SK-N-MC (cell line): ENCODE measurements around the gene KIAA1755.

Source experiments
- DNase-seq: peaks from one replicate; pipeline ENCODE4 v3.0.0-alpha.2; 2011; ENCODE audit warnings: low read depth, low spot score
- H3K27ac ChIP-seq: fragments of 200-600 bp; sonication (generic); 2 replicates; pipeline ENCODE4 v1.5.1; 2016; ENCODE audit warnings: mixed run types
- H3K36me3 ChIP-seq: fragments of 200-600 bp; sonication (generic); 2 replicates; pipeline ENCODE4 v1.6.1; 2017; ENCODE audit warnings: antibody characterized with exemption, low read length, mixed read lengths; ENCODE audit not compliant: insufficient read depth
- H3K4me3 ChIP-seq: fragments of 200-600 bp; sonication (generic); 2 replicates; pipeline ENCODE4 v1.5.1; 2016
- H3K9ac ChIP-seq: fragments of 200-600 bp; sonication (generic); 2 replicates; pipeline ENCODE4 v1.8.0; 2017; ENCODE audit warnings: mixed run types, mixed read lengths; ENCODE audit not compliant: insufficient read length
- H3K9me3 ChIP-seq: fragments of 200-600 bp; sonication (generic); 2 replicates; pipeline ENCODE4 v1.6.1; 2017; ENCODE audit warnings: low read depth, mild to moderate bottlenecking, antibody characterized with exemption, low read length, moderate library complexity, mixed read lengths
- EZH2 ChIP-seq: fragments of 200-600 bp; sonication (generic); IDR thresholded peaks from one replicate; pipeline ENCODE4 v1.6.1; 2017; ENCODE audit warnings: antibody characterized with exemption
- FOXP2 ChIP-seq: optimal IDR thresholded peaks from 2 replicates; pipeline ENCODE3; 2011; ENCODE audit warnings: mild to moderate bottlenecking, moderate library complexity; ENCODE audit not compliant: insufficient read depth; ENCODE audit errors: extremely low read length, control extremely low read depth
- POLR2AphosphoS5 ChIP-seq: IDR thresholded peaks from 2 replicates; pipeline ENCODE4 v1.6.1; 2012; ENCODE audit warnings: mild to moderate bottlenecking, low read depth, low read length, borderline replicate concordance

The KIAA1755 gene

DNA sequence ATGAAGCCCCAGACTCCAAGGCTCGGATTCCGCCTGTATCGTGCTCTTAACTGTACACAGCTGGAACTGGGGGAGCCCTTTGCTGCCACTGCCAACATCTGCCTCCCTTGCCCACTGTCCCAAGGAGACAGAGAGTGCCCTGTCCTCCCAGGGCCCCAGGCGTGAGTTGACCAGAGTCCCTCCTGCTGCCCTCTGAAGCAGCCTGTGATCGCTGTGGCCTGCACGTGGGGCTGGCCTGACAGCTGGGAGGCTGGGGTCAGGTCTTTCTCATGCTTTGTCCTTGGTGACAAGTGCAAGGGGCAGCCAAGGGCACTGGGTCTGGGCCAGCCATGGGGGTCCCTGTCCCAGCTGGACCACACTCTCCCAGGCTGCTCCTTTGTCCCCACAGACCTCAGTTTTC lies 44.3 kb downstream of the KIAA1755 start:
- no peak overlapping the region for H3K27ac ChIP-seq
- no peak for DNase-seq
- no peak for TF ChIP-seq EZH2
- H3K9me3 ChIP-seq = no peaks in the 10 kb centered on the region
- no peaks in the 10 kb centered on the region for H3K36me3 ChIP-seq
- no peak overlapping the region for H3K9ac ChIP-seq
- H3K4me3 ChIP-seq = no peak overlapping the region

DNA sequence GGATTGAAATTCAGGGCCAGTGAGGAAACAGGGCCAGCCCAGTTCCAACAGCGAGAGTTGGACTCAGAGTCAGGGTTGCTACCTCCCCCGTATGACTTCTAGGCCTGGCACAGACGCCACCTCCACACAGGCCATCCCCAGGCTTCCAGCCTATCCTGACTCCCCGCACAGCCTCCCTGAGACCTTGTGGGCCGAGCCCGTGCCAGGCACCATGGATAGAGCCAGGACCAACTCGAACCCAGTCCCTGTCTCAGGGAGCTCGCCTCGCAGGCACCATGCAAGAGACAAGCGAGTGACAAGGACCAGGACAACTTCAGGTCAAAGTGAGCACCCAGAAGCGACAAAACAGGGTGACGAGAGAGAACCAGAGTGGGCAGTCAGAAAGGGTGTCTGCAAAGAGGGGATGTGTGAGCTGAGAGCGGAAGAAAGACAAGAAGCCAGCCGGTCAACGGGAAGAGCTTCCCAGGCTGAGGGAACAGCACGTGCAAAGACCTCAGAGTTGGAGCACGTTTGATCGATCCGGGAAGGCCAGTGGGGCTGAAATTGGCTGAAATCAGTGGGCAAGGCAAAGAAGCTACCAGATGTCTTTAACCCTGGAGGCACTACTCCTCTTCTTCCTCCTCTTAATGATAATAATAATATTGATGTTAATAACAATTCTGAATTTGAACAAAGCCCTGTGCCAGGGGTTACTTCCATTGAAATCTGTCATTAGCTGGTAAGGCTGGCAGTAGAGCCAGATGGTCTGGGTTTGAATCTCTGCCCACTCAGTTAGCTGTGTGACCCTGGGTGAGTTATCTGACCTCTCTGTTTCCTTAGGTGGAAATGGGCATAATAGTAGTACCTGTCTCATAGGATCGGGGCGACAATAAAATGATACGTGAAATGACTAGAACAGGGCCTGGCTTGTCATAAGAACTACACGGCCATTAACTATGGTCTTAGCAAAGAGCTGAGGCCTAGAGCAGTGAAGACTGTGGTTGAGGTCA lies 45.0 kb downstream of the KIAA1755 start:
- no peaks in the 10 kb centered on the region for H3K9me3 ChIP-seq
- TF ChIP-seq FOXP2 (no peak), EZH2 (no peak), POLR2AphosphoS5 (no peak)
- no peak overlapping the region for H3K4me3 ChIP-seq
- no peak overlapping the region for H3K9ac ChIP-seq
- no peaks in the 10 kb centered on the region for H3K36me3 ChIP-seq
- H3K27ac ChIP-seq = no peak overlapping the region
- DNase-seq = no peak

DNA sequence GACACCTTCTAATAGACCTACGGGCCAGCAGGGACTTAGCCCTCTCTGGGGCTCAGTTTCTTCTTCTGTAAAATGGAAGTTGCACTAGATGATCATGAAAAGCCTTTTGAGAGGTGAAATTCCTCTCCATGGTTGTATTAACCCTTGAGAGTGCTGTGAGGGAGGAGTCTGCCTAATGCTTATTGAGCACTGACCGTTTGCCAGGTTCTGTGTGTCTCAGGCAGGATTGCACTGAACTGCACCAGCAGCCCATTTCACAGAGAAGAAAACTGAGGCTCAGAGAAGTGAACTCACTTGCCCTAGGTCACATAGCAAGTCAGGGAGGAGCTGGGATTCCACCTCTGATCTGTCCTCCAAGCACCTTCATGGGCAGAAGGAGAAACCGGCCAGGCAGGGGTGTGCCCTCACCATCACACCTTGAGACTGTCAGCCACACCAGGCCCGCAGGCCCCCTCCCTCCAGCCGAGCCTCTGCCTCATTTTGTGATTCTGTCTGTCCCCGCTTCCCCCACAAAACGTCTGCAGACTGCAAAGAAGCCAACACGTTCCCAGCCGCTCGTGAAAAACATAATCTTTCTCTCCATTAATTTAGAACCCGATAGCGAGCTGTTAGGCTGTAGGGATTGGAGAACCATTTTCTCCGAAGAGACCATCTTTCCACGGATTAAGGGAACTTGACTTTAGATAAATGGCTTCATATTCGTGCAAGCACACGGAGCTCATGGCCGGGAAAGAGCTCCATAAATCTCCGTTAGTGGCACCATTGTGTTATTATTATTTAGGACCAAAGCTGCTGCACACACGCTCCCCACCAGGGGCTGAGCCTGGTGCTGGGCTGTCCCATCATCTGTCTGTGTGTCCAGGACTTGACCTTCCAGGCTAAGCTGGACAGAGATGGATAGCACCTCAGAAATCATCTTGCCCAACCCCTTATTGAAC lies 46.0 kb downstream of the KIAA1755 start:
- DNase-seq = no peak
- H3K9ac ChIP-seq = no peak overlapping the region
- no peak overlapping the region for H3K4me3 ChIP-seq
- no peaks in the 10 kb centered on the region for H3K9me3 ChIP-seq
- H3K27ac ChIP-seq = no peak overlapping the region
- H3K36me3 ChIP-seq = no peaks in the 10 kb centered on the region
- TF ChIP-seq POLR2AphosphoS5 (no peak), FOXP2 (no peak), EZH2 (no peak)

DNA sequence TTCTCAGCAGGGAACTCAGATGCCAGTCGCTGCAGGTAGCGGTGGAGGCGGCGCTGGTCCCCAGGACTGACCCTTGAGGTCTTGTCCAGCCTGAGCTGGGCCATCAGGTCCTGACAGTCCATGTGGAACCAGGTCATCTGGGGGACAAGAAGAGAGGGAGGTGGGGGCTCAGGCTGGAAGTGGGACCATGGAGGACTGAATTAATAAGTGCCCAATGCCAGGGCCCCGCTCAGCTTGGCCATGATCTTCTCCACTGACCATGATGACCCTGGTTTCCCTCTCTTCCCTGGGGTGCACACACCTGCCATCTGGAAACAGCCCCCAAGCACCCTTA lies 47.0 kb downstream of the KIAA1755 start:
- TF ChIP-seq POLR2AphosphoS5 = no peak
- TF ChIP-seq EZH2 = no peak
- TF ChIP-seq FOXP2 = no peak
- H3K27ac ChIP-seq = no peak overlapping the region
- H3K4me3 ChIP-seq = no peak overlapping the region
- H3K36me3 ChIP-seq = no peaks in the 10 kb centered on the region
- no peak for DNase-seq
- no peaks in the 10 kb centered on the region for H3K9me3 ChIP-seq
- no peak overlapping the region for H3K9ac ChIP-seq

DNA sequence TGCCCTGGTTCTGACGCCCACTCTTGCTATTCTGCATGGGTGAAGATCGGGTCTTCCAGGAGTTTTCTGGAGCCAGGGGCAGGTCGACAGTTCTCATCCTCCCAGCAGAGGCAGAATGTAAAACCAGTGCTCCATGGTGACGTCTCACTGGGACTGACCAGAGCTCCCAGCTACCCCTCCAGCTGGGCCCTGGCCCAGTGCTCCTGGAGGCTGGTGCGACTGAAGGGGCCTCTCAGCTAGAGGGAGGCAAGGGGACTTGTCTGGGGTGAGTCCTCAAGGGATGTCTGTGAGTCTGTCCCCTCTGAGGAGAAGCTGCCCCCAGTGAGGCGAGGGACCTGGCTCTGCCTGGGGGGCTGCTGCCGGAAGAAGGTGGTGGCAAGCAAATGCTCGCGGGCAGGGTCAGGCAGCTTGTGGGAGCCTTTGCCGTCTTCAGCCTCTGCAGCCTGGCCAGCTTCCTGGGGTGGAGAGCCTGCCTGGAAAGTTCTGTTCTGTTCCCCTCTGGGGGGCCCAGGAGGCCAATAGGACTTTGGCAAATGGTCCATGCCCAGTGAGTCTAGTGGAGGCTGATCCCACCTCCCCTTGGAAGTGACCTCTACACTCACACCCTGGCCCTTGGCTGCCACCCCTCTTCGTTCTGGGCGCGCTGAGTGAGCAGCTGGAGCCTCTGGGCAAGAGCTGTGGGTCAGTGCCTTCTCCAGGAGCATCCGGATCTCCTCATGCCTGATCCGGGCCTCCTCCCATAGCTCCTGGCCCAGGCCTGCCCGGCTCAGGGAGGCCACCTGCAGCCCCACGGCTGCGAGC lies 47.5 kb downstream of the KIAA1755 start:
- Histone ChIP-seq H3K4me3 (no peak overlapping the region), H3K9me3 (no peaks in the 10 kb centered on the region), H3K9ac (no peak overlapping the region), H3K27ac (no peak overlapping the region), H3K36me3 (no peaks in the 10 kb centered on the region)
- no peak for TF ChIP-seq POLR2AphosphoS5
- no peak for TF ChIP-seq EZH2
- TF ChIP-seq FOXP2 = no peak
- DNase-seq = no peak

DNA sequence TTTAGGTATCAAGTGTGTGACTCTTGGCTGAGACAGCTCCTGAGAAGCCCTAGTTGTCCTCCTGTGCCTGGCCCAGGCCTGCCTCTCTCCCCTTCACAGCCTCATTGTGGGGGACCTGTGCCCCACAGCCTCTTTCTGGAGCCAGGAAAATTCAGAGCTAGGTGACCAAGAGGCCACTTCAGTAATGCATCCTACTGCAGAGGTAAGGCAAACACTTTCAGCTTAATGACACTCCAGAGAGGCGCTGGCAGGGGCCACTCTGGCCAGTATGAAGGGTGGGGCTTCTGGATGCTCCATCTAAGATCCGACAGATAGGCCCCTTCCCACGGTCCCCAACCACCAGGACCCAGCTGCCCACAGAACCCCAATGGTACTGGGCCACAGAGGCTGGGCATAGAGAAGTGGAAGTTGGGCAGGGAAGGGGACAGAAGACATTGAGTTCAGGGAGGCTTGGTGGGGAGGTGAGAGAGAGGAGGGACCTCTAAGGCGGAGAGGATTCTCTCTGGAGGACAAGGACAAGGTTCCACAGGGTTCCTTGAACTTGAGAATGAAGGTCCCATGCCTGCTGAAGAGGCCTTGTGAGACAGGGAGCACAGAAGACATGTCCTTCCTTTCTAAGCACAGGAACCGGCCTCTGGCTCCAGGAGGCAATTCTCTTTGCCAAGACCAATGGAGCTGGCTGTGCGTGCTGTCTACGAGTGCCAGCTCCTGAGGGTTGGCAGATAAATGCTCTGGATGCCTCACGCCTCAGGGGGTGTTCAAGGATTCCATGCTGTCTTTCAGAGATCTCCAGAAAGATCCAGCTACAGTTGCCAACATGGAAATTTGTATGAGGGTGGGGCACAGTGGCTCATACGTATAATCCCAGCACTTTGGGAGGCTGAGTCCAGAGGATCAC lies 49.1 kb downstream of the KIAA1755 start:
- H3K36me3 ChIP-seq = no peaks in the 10 kb centered on the region
- TF ChIP-seq EZH2 = no peak
- no peak for TF ChIP-seq FOXP2
- no peak for TF ChIP-seq POLR2AphosphoS5
- no peak for DNase-seq
- H3K9ac ChIP-seq = no peak overlapping the region
- H3K9me3 ChIP-seq = no peaks in the 10 kb centered on the region
- no peak overlapping the region for H3K27ac ChIP-seq
- H3K4me3 ChIP-seq = no peak overlapping the region

DNA sequence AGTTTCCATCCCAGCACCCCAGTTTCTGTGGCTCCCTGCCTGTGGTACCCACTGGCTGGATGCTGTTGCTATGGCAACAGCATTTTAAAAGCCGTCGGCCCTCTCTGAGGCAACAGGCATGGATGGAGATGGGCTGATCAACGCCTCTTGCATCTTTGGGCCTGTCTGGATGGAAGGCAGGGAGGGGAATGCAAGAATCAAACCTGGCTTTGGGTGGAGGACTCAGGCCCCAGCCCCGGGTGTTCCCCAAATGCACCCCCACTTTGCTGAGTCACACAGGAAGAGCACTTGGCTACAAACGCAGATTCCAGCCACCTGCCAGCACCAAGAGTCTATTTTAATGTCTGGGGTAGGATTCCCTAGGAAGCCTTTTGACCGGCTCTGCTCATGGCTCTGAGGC lies 49.8 kb downstream of the KIAA1755 start:
- no peak for TF ChIP-seq FOXP2
- no peak for TF ChIP-seq EZH2
- TF ChIP-seq POLR2AphosphoS5 = no peak
- DNase-seq = no peak
- Histone ChIP-seq H3K36me3 (no peaks in the 10 kb centered on the region), H3K9ac (no peak overlapping the region), H3K27ac (no peak overlapping the region), H3K9me3 (no peaks in the 10 kb centered on the region), H3K4me3 (no peak overlapping the region)

DNA sequence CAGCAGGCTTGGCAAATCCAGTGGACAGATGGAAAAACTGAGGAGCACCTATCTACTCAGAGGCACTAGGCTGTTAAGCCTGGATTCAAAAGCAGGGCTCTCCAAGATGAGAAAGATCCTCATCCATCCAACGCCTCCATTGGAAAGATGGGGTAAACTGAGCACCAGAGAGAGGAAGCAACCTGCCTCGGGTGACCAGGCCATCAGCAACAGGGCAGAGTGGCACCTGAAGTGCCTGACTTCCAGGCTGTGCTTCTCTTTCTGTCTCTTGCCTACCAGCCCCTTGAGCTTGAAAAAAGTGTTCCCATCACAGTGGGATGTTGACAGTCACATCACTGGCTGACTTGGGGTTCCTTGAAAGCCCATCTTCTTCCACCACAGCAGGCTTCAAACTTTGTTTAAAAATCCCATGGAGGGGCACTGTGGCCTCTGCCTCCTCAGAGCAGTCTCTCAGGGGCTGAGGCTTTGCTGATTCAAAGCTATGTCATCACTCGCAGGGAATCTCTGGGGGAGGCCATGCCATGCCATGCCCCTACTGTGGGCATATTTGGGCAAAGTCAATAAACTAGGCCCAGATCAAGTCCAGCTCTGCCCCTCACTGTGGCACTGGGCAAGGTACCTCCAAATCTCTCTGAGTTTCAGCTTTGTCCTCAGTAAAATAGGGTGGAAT lies 50.7 kb downstream of the KIAA1755 start:
- Histone ChIP-seq H3K27ac (no peak overlapping the region), H3K9me3 (no peaks in the 10 kb centered on the region), H3K36me3 (no peaks in the 10 kb centered on the region), H3K4me3 (no peak overlapping the region), H3K9ac (no peak overlapping the region)
- TF ChIP-seq EZH2 (no peak), FOXP2 (no peak)
- DNase-seq = no peak
